Measurements from ENCODE around the gene OXCT1.

Gene OXCT1

GRCh38 chr5:41831155-41831554 lies 39.1 kb downstream of the OXCT1 start:
- no peak overlapping the region for H3K23ac ChIP-seq (ENCODE audit: low read length)
- H4K12ac ChIP-seq (ENCODE audit: low read depth, low read length): no peak overlapping the region
- H2AK5ac ChIP-seq (ENCODE audit: low read length): no peak overlapping the region
- H3K79me1 ChIP-seq (ENCODE audit: low read length): no peaks in the 10 kb centered on the region
- H3K79me2 ChIP-seq (ENCODE audit: control insufficient read depth, insufficient read depth, low read length, poor library complexity): no peaks in the 10 kb centered on the region
- H4K91ac ChIP-seq (ENCODE audit: low read depth, low read length): no peak overlapping the region
- no peak overlapping the region for H3K4ac ChIP-seq (ENCODE audit: low read depth, low read length)
- H3K4me1 ChIP-seq (ENCODE audit: control insufficient read depth in 1 of 2, insufficient read depth in 2 of 2, low read length in 2 of 2): peaks cover 3 to 9% of the 10 kb centered on the region in 2 experiments
- H3K27me3 ChIP-seq (ENCODE audit: insufficient read depth, low read length): no peaks in the 10 kb centered on the region
- H2BK12ac ChIP-seq (ENCODE audit: low read length): no peak overlapping the region
- no peak overlapping the region for H3K4me3 ChIP-seq (ENCODE audit: low read depth, low read length)
- no peak overlapping the region for H3K14ac ChIP-seq (ENCODE audit: low read length)
- no peaks in the 10 kb centered on the region for H3K9me3 ChIP-seq (ENCODE audit: insufficient read depth, low read depth, low read length)
- no peak for DNase-seq
- no CpG with 5 or more reads among the region's 3 CpGs for WGBS (ENCODE audit: extremely low coverage, insufficient coverage, insufficient read length)
- H4K8ac ChIP-seq (ENCODE audit: low read depth, low read length): no peak overlapping the region
- H3K9ac ChIP-seq (ENCODE audit: low read length): no peak overlapping the region
- no peaks in the 10 kb centered on the region for H3K36me3 ChIP-seq (ENCODE audit: control insufficient read depth in 1 of 2, insufficient read depth in 2 of 2, low read length in 2 of 2)
- no peak overlapping the region for H3K18ac ChIP-seq (ENCODE audit: low read length)
- no peak overlapping the region for H3K4me2 ChIP-seq (ENCODE audit: low read length)
- no peak overlapping the region for H2BK5ac ChIP-seq (ENCODE audit: low read depth, low read length, poor library complexity)
- no peak overlapping the region for H3K27ac ChIP-seq (ENCODE audit: low read depth, low read length)
- H2BK120ac ChIP-seq (ENCODE audit: insufficient read depth, low read length, poor library complexity): no peak overlapping the region
- H2AFZ ChIP-seq (ENCODE audit: insufficient read depth, low read length, poor library complexity): no peak overlapping the region

- Histone ChIP-seq H3K79me1 (ENCODE audit: low read length) (no peaks in the 10 kb centered on the region), H3K27me3 (ENCODE audit: insufficient read depth, low read length) (no peaks in the 10 kb centered on the region), H3K9ac (ENCODE audit: low read length) (no peak overlapping the region), H3K4me1 (ENCODE audit: control insufficient read depth in 1 of 2, insufficient read depth in 2 of 2, low read length in 2 of 2) (peaks cover 3% of the 10 kb centered on the region in 2 experiments), H3K9me3 (ENCODE audit: insufficient read depth, low read depth, low read length) (no peaks in the 10 kb centered on the region), H2AFZ (ENCODE audit: insufficient read depth, low read length, poor library complexity) (no peak overlapping the region), H2BK5ac (ENCODE audit: low read depth, low read length, poor library complexity) (no peak overlapping the region), H3K27ac (ENCODE audit: low read depth, low read length) (no peak overlapping the region), H3K36me3 (ENCODE audit: control insufficient read depth in 1 of 2, insufficient read depth in 2 of 2, low read length in 2 of 2) (no peaks in the 10 kb centered on the region), H4K12ac (ENCODE audit: low read depth, low read length) (no peak overlapping the region), H4K8ac (ENCODE audit: low read depth, low read length) (no peak overlapping the region), H3K18ac (ENCODE audit: low read length) (no peak overlapping the region), H4K91ac (ENCODE audit: low read depth, low read length) (no peak overlapping the region), H2BK120ac (ENCODE audit: insufficient read depth, low read length, poor library complexity) (no peak overlapping the region), H3K14ac (ENCODE audit: low read length) (no peak overlapping the region), H2AK5ac (ENCODE audit: low read length) (no peak overlapping the region), H3K4ac (ENCODE audit: low read depth, low read length) (no peak overlapping the region), H3K4me3 (ENCODE audit: low read depth, low read length) (no peak overlapping the region), H3K23ac (ENCODE audit: low read length) (no peak overlapping the region), H2BK12ac (ENCODE audit: low read length) (no peak overlapping the region), H3K4me2 (ENCODE audit: low read length) (no peak overlapping the region), H3K79me2 (ENCODE audit: control insufficient read depth, insufficient read depth, low read length, poor library complexity) (no peaks in the 10 kb centered on the region)
- no peak for DNase-seq
- no CpG with 5 or more reads among the region's 1 CpG for WGBS (ENCODE audit: extremely low coverage, insufficient coverage, insufficient read length)
Observed at GRCh38 chr5:41827792-41828191, 42.4 kb downstream of the OXCT1 start.

- Histone ChIP-seq H3K9me3 (ENCODE audit: insufficient read depth, low read depth, low read length) (no peaks in the 10 kb centered on the region), H2BK120ac (ENCODE audit: insufficient read depth, low read length, poor library complexity) (no peak overlapping the region), H3K23ac (ENCODE audit: low read length) (no peak overlapping the region), H2BK5ac (ENCODE audit: low read depth, low read length, poor library complexity) (no peak overlapping the region), H3K18ac (ENCODE audit: low read length) (no peak overlapping the region), H4K8ac (ENCODE audit: low read depth, low read length) (no peak overlapping the region), H3K4me2 (ENCODE audit: low read length) (no peak overlapping the region), H2AK5ac (ENCODE audit: low read length) (no peak overlapping the region), H4K12ac (ENCODE audit: low read depth, low read length) (no peak overlapping the region), H3K79me1 (ENCODE audit: low read length) (no peaks in the 10 kb centered on the region), H3K9ac (ENCODE audit: low read length) (no peak overlapping the region), H3K4ac (ENCODE audit: low read depth, low read length) (no peak overlapping the region), H4K91ac (ENCODE audit: low read depth, low read length) (no peak overlapping the region), H3K27me3 (ENCODE audit: insufficient read depth, low read length) (no peaks in the 10 kb centered on the region), H2AFZ (ENCODE audit: insufficient read depth, low read length, poor library complexity) (no peak overlapping the region), H2BK12ac (ENCODE audit: low read length) (no peak overlapping the region), H3K4me1 (ENCODE audit: control insufficient read depth in 1 of 2, insufficient read depth in 2 of 2, low read length in 2 of 2) (no peaks in the 10 kb centered on the region), H3K36me3 (ENCODE audit: control insufficient read depth in 1 of 2, insufficient read depth in 2 of 2, low read length in 2 of 2) (no peaks in the 10 kb centered on the region), H3K27ac (ENCODE audit: low read depth, low read length) (no peak overlapping the region), H3K14ac (ENCODE audit: low read length) (no peak overlapping the region), H3K4me3 (ENCODE audit: low read depth, low read length) (no peak overlapping the region), H3K79me2 (ENCODE audit: control insufficient read depth, insufficient read depth, low read length, poor library complexity) (no peaks in the 10 kb centered on the region)
- DNase-seq: no peak
- WGBS (ENCODE audit: extremely low coverage, insufficient coverage, insufficient read length): no CpG with 5 or more reads among the region's 3 CpGs
Observed at GRCh38 chr5:41822036-41822435, 48.2 kb downstream of the OXCT1 start.

- Histone ChIP-seq H3K18ac (ENCODE audit: low read length) (no peak overlapping the region), H3K9me3 (ENCODE audit: insufficient read depth, low read depth, low read length) (no peaks in the 10 kb centered on the region), H3K79me1 (ENCODE audit: low read length) (no peaks in the 10 kb centered on the region), H3K27me3 (ENCODE audit: insufficient read depth, low read length) (no peaks in the 10 kb centered on the region), H2BK12ac (ENCODE audit: low read length) (no peak overlapping the region), H2AK5ac (ENCODE audit: low read length) (no peak overlapping the region), H3K27ac (ENCODE audit: low read depth, low read length) (no peak overlapping the region), H3K79me2 (ENCODE audit: control insufficient read depth, insufficient read depth, low read length, poor library complexity) (no peaks in the 10 kb centered on the region), H2AFZ (ENCODE audit: insufficient read depth, low read length, poor library complexity) (no peak overlapping the region), H2BK5ac (ENCODE audit: low read depth, low read length, poor library complexity) (no peak overlapping the region), H3K4me1 (ENCODE audit: control insufficient read depth in 1 of 2, insufficient read depth in 2 of 2, low read length in 2 of 2) (no peaks in the 10 kb centered on the region), H3K36me3 (ENCODE audit: control insufficient read depth in 1 of 2, insufficient read depth in 2 of 2, low read length in 2 of 2) (no peaks in the 10 kb centered on the region), H3K4me2 (ENCODE audit: low read length) (no peak overlapping the region), H3K4me3 (ENCODE audit: low read depth, low read length) (no peak overlapping the region), H4K91ac (ENCODE audit: low read depth, low read length) (no peak overlapping the region), H4K12ac (ENCODE audit: low read depth, low read length) (no peak overlapping the region), H2BK120ac (ENCODE audit: insufficient read depth, low read length, poor library complexity) (no peak overlapping the region), H3K4ac (ENCODE audit: low read depth, low read length) (no peak overlapping the region), H3K14ac (ENCODE audit: low read length) (no peak overlapping the region), H4K8ac (ENCODE audit: low read depth, low read length) (no peak overlapping the region), H3K9ac (ENCODE audit: low read length) (no peak overlapping the region), H3K23ac (ENCODE audit: low read length) (no peak overlapping the region)
- no peak for DNase-seq
Observed at GRCh38 chr5:41821051-41821450, 49.2 kb downstream of the OXCT1 start.
